Peyer's patch (tissue), 4 donors: ENCODE measurements around the gene ATP7B.

Source experiments
- POLR2A ChIP-seq, 2 donors: fragments of 450-650 bp; IDR thresholded peaks; one replicate each; pipeline ENCODE4 v1.5.1; 2017; ENCODE audit warnings: antibody characterized with exemption in 2 of 2, mild to moderate bottlenecking in 2 of 2, moderate library complexity in 2 of 2
- TF ChIP-seq, protein P1 (sequence below), 6 experiments: fragments of 450-650 bp in 4 of 6; fragments of 200-600 bp in 2 of 6; sonication (generic) in 1 of 6; IDR thresholded peaks; one replicate each; pipeline ENCODE4 v1.5.1; 2017 to 2019; ENCODE audit warnings: antibody characterized with exemption in 6 of 6, mild to moderate bottlenecking in 3 of 6, moderate library complexity in 1 of 6

DNA sequence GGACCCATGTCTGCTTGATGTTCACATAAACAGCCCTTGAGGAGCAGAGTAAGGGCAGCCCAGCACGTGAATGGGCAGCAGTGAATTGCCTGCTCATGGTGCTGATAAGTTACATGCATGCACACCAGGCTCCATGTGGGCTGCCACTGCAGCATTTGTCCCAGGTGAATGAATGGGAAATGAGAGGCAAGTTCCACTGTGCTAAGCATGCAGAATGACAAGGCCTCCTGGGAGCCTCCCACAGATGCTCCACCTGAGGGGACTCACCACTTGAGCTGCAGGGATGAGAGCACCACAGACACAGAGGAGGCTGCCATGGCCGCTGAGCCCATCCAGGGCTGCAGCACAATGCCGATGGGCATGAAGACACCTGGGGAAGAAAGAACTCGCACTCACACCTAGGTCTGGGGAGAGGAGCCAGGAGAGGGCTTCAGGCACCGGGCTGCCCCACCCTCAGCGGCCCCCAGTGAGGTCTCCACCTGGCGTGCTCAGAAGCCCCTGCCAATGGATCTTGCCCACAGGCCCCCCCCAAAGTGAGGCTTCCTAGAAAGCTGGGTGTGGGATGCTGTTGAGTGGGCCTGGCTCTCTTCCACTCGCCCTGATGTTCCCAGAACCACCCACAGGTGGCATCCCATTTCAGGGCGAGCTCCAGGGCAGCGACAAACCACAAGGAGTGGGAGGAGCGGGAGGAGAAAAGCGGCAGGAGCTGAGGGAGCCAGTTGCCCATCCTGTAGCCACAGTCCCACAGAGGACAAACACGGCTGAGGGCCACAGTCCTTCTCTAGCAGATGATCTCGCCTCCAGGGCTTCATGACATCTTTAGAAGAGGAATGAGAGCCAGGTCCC, 75.7 kb downstream of the ATP7B start:
- TF ChIP-seq, protein P1, sequence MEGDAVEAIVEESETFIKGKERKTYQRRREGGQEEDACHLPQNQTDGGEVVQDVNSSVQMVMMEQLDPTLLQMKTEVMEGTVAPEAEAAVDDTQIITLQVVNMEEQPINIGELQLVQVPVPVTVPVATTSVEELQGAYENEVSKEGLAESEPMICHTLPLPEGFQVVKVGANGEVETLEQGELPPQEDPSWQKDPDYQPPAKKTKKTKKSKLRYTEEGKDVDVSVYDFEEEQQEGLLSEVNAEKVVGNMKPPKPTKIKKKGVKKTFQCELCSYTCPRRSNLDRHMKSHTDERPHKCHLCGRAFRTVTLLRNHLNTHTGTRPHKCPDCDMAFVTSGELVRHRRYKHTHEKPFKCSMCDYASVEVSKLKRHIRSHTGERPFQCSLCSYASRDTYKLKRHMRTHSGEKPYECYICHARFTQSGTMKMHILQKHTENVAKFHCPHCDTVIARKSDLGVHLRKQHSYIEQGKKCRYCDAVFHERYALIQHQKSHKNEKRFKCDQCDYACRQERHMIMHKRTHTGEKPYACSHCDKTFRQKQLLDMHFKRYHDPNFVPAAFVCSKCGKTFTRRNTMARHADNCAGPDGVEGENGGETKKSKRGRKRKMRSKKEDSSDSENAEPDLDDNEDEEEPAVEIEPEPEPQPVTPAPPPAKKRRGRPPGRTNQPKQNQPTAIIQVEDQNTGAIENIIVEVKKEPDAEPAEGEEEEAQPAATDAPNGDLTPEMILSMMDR (IDR thresholded peaks at IDR 0.05): peak in 4 of 6 experiments; percentile 22 to 59 (median 55)
- no peak for TF ChIP-seq POLR2A (IDR thresholded peaks at IDR 0.05)
